GM23338 (cell line): ENCODE results near the gene PARP14. TPM values are rescaled to one million over a fixed set of nuclear protein-coding genes. Genes with fewer than 3 reads are reported as not detected.

ENCODE experiments used
- ATAC-seq: fragments of 200-7000 bp; cut with Tn5 transposase; 3 replicates; pipeline ENCODE4 v1.9.1; 2020
- DNase-seq: peaks from one replicate; pipeline ENCODE4 v3.0.0-alpha.2; 2015; ENCODE audit warnings: low spot score
- H2AFZ ChIP-seq: fragments of 200-600 bp; sonication (generic); 2 replicates; pipeline ENCODE4 v1.8.0; 2016; ENCODE audit warnings: antibody characterized with exemption, mild to moderate bottlenecking, moderate library complexity
- H3F3A ChIP-seq: fragments of 200-600 bp; sonication (generic); replicated peaks from 2 replicates; pipeline ENCODE4 v1.8.0; 2017; ENCODE audit warnings: antibody characterized with exemption, mixed run types, low read depth
- H3K27ac ChIP-seq: fragments of 200-600 bp; sonication (generic); 2 replicates; pipeline ENCODE4 v1.6.1; 2016; ENCODE audit warnings: low read depth
- H3K27me3 ChIP-seq: fragments of 200-600 bp; sonication (generic); 2 replicates; pipeline ENCODE4 v1.8.0; 2016; ENCODE audit warnings: mild to moderate bottlenecking, mixed run types, moderate library complexity; ENCODE audit not compliant: insufficient read depth
- H3K36me3 ChIP-seq: fragments of 200-600 bp; sonication (generic); 2 replicates; pipeline ENCODE4 v1.8.0; 2016; ENCODE audit warnings: mild to moderate bottlenecking; ENCODE audit not compliant: insufficient read depth
- H3K4me1 ChIP-seq: fragments of 200-600 bp; sonication (generic); 2 replicates; pipeline ENCODE4 v1.8.0; 2016; ENCODE audit warnings: mild to moderate bottlenecking, moderate library complexity; ENCODE audit not compliant: insufficient read depth
- H3K4me2 ChIP-seq: fragments of 200-600 bp; sonication (generic); 2 replicates; pipeline ENCODE4 v1.7.1; 2017; ENCODE audit warnings: mixed run types
- H3K4me3 ChIP-seq: fragments of 200-600 bp; sonication (generic); 2 replicates; pipeline ENCODE4 v1.6.1; 2016; ENCODE audit warnings: mixed run types
- H3K79me2 ChIP-seq: fragments of 200-600 bp; sonication (generic); replicated peaks from 2 replicates; pipeline ENCODE4 v1.8.0; 2017; ENCODE audit warnings: mild to moderate bottlenecking; ENCODE audit not compliant: insufficient read depth
- H3K9me2 ChIP-seq: fragments of 200-600 bp; sonication (generic); 2 replicates; pipeline ENCODE4 v1.8.0; 2017; ENCODE audit not compliant: insufficient read depth
- H4K20me1 ChIP-seq: fragments of 200-600 bp; sonication (generic); replicated peaks from 2 replicates; pipeline ENCODE4 v1.8.0; 2017; ENCODE audit warnings: mild to moderate bottlenecking; ENCODE audit not compliant: insufficient read depth
- H3K27ac Mint-ChIP-seq: 2 replicates; pipeline ENCODE4 v1.8.0; 2020; ENCODE audit warnings: inconsistent platforms, mild to moderate bottlenecking, moderate library complexity, mixed read lengths
- H3K27me3 Mint-ChIP-seq: 3 replicates; pipeline ENCODE4 v1.8.0; 2022; ENCODE audit warnings: low read depth, mild to moderate bottlenecking, moderate library complexity, mixed read lengths, inconsistent platforms; ENCODE audit not compliant: insufficient read depth, poor library complexity
- H3K36me3 Mint-ChIP-seq: 3 replicates; pipeline ENCODE4 v1.8.0; 2021; ENCODE audit warnings: low read depth, mild to moderate bottlenecking, inconsistent platforms, moderate library complexity, mixed read lengths
- H3K4me1 Mint-ChIP-seq: 3 replicates; pipeline ENCODE4 v1.8.0; 2020; ENCODE audit warnings: mild to moderate bottlenecking, inconsistent platforms, mixed read lengths
- H3K4me3 Mint-ChIP-seq: 3 replicates; pipeline ENCODE4 v1.8.0; 2021; ENCODE audit warnings: moderate library complexity, mild to moderate bottlenecking, inconsistent platforms, mixed read lengths
- H3K9me3 Mint-ChIP-seq: 3 replicates; pipeline ENCODE4 v1.8.0; 2020; ENCODE audit warnings: moderate library complexity, mild to moderate bottlenecking, inconsistent platforms, mixed read lengths
- ETS1 ChIP-seq: IDR thresholded peaks from 2 replicates; pipeline ENCODE4 v1.6.1; 2016; ENCODE audit warnings: antibody characterized with exemption
- EZH2 ChIP-seq: fragments of 200-600 bp; sonication (generic); IDR thresholded peaks from one replicate; pipeline ENCODE4 v1.8.0; 2017; ENCODE audit warnings: antibody characterized with exemption, mild to moderate bottlenecking, low read depth; ENCODE audit not compliant: unreplicated experiment
- JUNB ChIP-seq: IDR thresholded peaks from one replicate; pipeline ENCODE4 v1.6.1; 2016; ENCODE audit warnings: antibody characterized with exemption; ENCODE audit not compliant: unreplicated experiment
- ZNF331 ChIP-seq: fragments of 250-450 bp; sonication (Bioruptor Pico); IDR thresholded peaks from 2 replicates; pipeline ENCODE4 v1.5.0; 2020; ENCODE audit warnings: low read depth, mild to moderate bottlenecking, moderate library complexity
- ZNF462 ChIP-seq: fragments of 250-450 bp; sonication (Bioruptor Pico); IDR thresholded peaks from 2 replicates; pipeline ENCODE4 v1.5.0; 2020; ENCODE audit warnings: mild to moderate bottlenecking, moderate library complexity
- polyA plus RNA-seq: library from polyadenylated mRNA; unstranded; fragments of >200 nt; fragmentation: Nextera tagmentation; extraction: Ambion mirVana; gene quantifications from 2 replicates; pipeline ENCODE4 v1.2.1, GENCODE V29; 2016
- total RNA-seq: library from RNA; depleted of rRNA; stranded (reverse); fragments of >200 nt; shearing (Covaris generic); gene quantifications from 2 replicates; pipeline ENCODE4 v1.2.3, GENCODE V29; 2014
- TF ChIP-seq, protein P1 (sequence below), 2 experiments: fragments of 200-600 bp in 1 of 2; sonication (generic) in 1 of 2; conservative IDR thresholded peaks; 2 replicates each; pipeline versions ENCODE4 v1.5.1 to v1.6.1; 2016 to 2017; ENCODE audit warnings: antibody characterized with exemption in 2 of 2, low read depth in 2 of 2, mild to moderate bottlenecking in 2 of 2, moderate library complexity in 1 of 2

The PARP14 gene
- total and polyA plus RNA-seq, 2 experiments from 2014 or later: 7.8 to 26.0 TPM

DNA sequence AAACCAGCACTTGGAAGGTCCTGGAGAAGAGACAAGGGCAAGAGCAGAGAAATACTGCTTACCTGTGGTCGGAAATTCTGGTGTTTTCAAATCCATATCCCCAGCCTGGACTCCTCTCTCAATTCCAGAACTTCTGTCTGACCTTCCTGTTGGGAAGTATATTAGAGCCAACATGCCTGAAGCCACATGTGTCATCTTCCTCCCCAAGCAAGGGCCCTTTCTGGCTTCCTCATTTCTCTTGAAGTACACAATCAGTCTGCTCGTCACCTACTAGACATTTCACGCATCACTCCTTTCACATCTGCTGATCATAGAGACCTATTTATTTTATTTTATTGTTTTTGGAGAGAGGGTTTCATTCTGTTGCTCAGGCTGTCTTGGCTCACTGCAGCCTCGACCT lies 8.4 kb downstream of the PARP14 start:
- H3K27ac ChIP-seq: no peak overlapping the region

More for the DNA sequence above, 8.4 kb downstream of the PARP14 start:
- Histone ChIP-seq H3F3A (no peaks in the 10 kb centered on the region), H3K36me3 (peaks cover 3% of the 10 kb centered on the region; the same call in 1 of the 2 replicates), H3K9me2 (no peaks in the 10 kb centered on the region), H2AFZ (no peak overlapping the region), H4K20me1 (0 out of 2 replicates have a peak, but pooled peaks cover 9% of the 10 kb centered on the region), H3K4me3 (no peak overlapping the region), H3K4me2 (no peak overlapping the region), H3K27me3 (no peaks in the 10 kb centered on the region), H3K4me1 (no peaks in the 10 kb centered on the region), H3K79me2 (no peaks in the 10 kb centered on the region)
- H3K36me3 Mint-ChIP-seq: peaks cover 21% of the 10 kb centered on the region
- H3K9me3 Mint-ChIP-seq: no peaks in the 10 kb centered on the region
- no peak for DNase-seq
- ATAC-seq: no peak
- H3K4me3 Mint-ChIP-seq: no peak overlapping the region
- H3K4me1 Mint-ChIP-seq: no peaks in the 10 kb centered on the region
- no peak overlapping the region for H3K27ac Mint-ChIP-seq
- TF ChIP-seq JUNB (no peak), ETS1 (no peak), EZH2 (no peak), ZNF331 (CRISPR knock-in tag) (no peak), ZNF462 (CRISPR knock-in tag) (no peak)
- TF ChIP-seq, protein P1, sequence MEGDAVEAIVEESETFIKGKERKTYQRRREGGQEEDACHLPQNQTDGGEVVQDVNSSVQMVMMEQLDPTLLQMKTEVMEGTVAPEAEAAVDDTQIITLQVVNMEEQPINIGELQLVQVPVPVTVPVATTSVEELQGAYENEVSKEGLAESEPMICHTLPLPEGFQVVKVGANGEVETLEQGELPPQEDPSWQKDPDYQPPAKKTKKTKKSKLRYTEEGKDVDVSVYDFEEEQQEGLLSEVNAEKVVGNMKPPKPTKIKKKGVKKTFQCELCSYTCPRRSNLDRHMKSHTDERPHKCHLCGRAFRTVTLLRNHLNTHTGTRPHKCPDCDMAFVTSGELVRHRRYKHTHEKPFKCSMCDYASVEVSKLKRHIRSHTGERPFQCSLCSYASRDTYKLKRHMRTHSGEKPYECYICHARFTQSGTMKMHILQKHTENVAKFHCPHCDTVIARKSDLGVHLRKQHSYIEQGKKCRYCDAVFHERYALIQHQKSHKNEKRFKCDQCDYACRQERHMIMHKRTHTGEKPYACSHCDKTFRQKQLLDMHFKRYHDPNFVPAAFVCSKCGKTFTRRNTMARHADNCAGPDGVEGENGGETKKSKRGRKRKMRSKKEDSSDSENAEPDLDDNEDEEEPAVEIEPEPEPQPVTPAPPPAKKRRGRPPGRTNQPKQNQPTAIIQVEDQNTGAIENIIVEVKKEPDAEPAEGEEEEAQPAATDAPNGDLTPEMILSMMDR (conservative IDR thresholded peaks at IDR 0.05; ENCODE audit: low read depth in 2 of 2): no peak
- H3K27me3 Mint-ChIP-seq: peaks cover 2% of the 10 kb centered on the region
